Cardiac muscle cell (in vitro differentiated cells and primary cell): Measurements from ENCODE around the gene ACHE. TPM values are rescaled to one million over a fixed set of nuclear protein-coding genes. Genes with fewer than 3 reads are reported as not detected.

Experiments used
- DNase-seq, 2 donors: peaks; one replicate each; pipeline versions ENCODE4 v3.0.0 to v3.0.0-alpha.2; 2010 to 2017; ENCODE audit warnings: low read depth in 1 of 2, low spot score in 1 of 2
- H3K27ac ChIP-seq: fragments of 200-600 bp; sonication (generic); 2 replicates; pipeline ENCODE4 v1.5.1; 2016
- H3K27me3 ChIP-seq: fragments of 200-600 bp; sonication (generic); 2 replicates; pipeline ENCODE4 v1.6.0; 2016; ENCODE audit warnings: control low read depth
- H3K36me3 ChIP-seq: fragments of 200-600 bp; sonication (generic); 2 replicates; pipeline ENCODE4 v1.5.1; 2016; ENCODE audit warnings: control low read depth
- H3K4me1 ChIP-seq: fragments of 200-600 bp; sonication (generic); 2 replicates; pipeline ENCODE4 v1.8.1; 2017; ENCODE audit warnings: low read depth, mild to moderate bottlenecking, mixed run types
- H3K4me3 ChIP-seq: fragments of 200-600 bp; sonication (generic); 2 replicates; pipeline ENCODE4 v1.5.1; 2016; ENCODE audit warnings: mild to moderate bottlenecking
- H3K9me3 ChIP-seq: fragments of 200-600 bp; sonication (generic); 2 replicates; pipeline ENCODE4 v1.5.1; 2017; ENCODE audit warnings: low read depth, mild to moderate bottlenecking, control low read depth
- polyA plus RNA-seq: library from polyadenylated mRNA; unstranded; fragments of >200 nt; fragmentation: Nextera tagmentation; extraction: Ambion mirVana; gene quantifications from 2 replicates; pipeline ENCODE4 v1.2.1, GENCODE V29; 2016
- total RNA-seq: library from RNA; depleted of rRNA; stranded (reverse); fragments of >200 nt; gene quantifications from 2 replicates; pipeline ENCODE4 v1.2.3, GENCODE V29; 2016
- TF ChIP-seq, protein P1 (sequence below): IDR thresholded peaks from 2 replicates; pipeline ENCODE4 v1.5.1; 2012; ENCODE audit warnings: low read depth, mild to moderate bottlenecking, low read length

Gene ACHE
- total and polyA plus RNA-seq, 2 experiments from 2014 or later, result 25.6 to 42.7 TPM

DNA sequence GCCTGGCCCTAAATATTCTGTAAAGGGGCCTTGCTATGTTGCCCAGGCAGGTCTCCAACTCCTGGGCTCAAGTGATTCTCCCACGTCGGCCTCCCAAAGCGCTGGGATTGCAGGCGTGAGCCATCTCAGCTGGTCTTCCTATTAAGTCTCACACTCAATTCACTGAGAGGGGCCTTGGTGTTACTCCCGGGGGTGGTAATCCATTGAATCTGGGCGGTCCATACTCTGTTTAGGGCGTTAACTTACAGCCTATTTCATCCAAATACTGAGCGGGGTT, 21.4 kb downstream of the ACHE start:
- DNase-seq, result no peak
- TF ChIP-seq, protein P1, sequence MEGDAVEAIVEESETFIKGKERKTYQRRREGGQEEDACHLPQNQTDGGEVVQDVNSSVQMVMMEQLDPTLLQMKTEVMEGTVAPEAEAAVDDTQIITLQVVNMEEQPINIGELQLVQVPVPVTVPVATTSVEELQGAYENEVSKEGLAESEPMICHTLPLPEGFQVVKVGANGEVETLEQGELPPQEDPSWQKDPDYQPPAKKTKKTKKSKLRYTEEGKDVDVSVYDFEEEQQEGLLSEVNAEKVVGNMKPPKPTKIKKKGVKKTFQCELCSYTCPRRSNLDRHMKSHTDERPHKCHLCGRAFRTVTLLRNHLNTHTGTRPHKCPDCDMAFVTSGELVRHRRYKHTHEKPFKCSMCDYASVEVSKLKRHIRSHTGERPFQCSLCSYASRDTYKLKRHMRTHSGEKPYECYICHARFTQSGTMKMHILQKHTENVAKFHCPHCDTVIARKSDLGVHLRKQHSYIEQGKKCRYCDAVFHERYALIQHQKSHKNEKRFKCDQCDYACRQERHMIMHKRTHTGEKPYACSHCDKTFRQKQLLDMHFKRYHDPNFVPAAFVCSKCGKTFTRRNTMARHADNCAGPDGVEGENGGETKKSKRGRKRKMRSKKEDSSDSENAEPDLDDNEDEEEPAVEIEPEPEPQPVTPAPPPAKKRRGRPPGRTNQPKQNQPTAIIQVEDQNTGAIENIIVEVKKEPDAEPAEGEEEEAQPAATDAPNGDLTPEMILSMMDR, result no peak

GRCh38 chr7:100873599-100874299, 21.9 kb downstream of the ACHE start:
- no peaks in the 10 kb centered on the region for H3K9me3 ChIP-seq
- peak overlapping the region; percentile 66 for H3K4me3 ChIP-seq
- H3K36me3 ChIP-seq, result peaks cover 18% of the 10 kb centered on the region

More for the DNA sequence above, 21.4 kb downstream of the ACHE start:
- peaks cover 21% of the 10 kb centered on the region for H3K36me3 ChIP-seq
- peak overlapping the region; percentile 91 for H3K27ac ChIP-seq
- H3K27me3 ChIP-seq, result no peaks in the 10 kb centered on the region
- H3K9me3 ChIP-seq, result no peaks in the 10 kb centered on the region
- peaks cover 5% of the 10 kb centered on the region for H3K4me1 ChIP-seq
- peak overlapping the region; percentile 66 for H3K4me3 ChIP-seq

DNA sequence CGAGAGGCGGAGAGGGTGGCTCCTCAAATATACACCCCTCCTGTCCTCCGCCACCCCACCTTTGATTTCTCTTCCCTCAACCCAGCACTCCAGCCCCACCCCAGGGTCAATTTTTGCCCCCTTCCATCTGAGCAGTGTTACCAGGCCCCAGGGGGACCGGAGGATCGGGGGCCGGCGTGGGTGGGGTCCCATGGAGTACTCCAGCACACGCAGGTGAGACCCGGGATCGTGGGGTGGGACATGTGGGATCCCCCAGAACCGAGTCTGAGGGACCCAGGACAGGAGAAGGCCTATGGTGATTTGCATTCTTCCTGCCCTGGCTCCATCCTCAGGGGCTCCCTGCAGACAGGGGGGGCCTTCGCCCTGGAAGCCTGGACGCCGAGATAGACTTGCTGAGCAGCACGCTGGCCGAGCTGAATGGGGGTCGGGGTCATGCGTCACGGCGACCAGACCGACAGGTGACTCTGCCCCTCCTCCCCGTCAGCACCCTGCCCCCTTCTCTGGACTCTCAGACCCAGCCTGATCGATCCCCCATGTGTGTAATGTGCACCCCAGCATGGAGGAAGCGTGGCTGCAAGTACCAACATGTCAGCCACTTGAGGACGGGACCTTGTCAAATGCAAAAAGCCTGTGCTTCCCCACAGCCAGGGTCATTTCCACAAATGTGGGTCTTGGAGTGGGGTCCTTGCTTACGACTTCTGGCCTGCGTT, 27.8 kb downstream of the ACHE start:
- Histone ChIP-seq H3K4me1 (peaks cover 7% of the 10 kb centered on the region), H3K27ac (peak overlapping the region; percentile 77), H3K4me3 (peak overlapping the region; percentile 80), H3K36me3 (peaks cover 8% of the 10 kb centered on the region), H3K9me3 (no peaks in the 10 kb centered on the region), H3K27me3 (no peaks in the 10 kb centered on the region)
- no peak for DNase-seq
- TF ChIP-seq, protein P1, result no peak

More at GRCh38 chr7:100873599-100874299, 21.9 kb downstream of the ACHE start:
- Histone ChIP-seq H3K4me1 (peaks cover 5% of the 10 kb centered on the region), H3K27me3 (no peaks in the 10 kb centered on the region), H3K27ac (peak overlapping the region; percentile 91)
- TF ChIP-seq, protein P1, result no peak
- DNase-seq, result no peak

- peaks cover 4% of the 10 kb centered on the region for H3K36me3 ChIP-seq
- peak; percentile 78 to 95 for DNase-seq
- peaks cover 7% of the 10 kb centered on the region for H3K4me1 ChIP-seq
- H3K9me3 ChIP-seq, result no peaks in the 10 kb centered on the region
- H3K27me3 ChIP-seq, result no peaks in the 10 kb centered on the region
- TF ChIP-seq, protein P1, result no peak
- peak within 1 kb of the TSS; percentile 80 for H3K4me3 ChIP-seq
- peak within 1 kb of the TSS; percentile 77 for H3K27ac ChIP-seq
These were observed 28.5 kb downstream of the ACHE start, which contains the start of gene TRIP6 for GRCh38 chr7:100867040-100867775. TRIP6 (plus strand) TSS chr7:100867387; CDS start chr7:100867498, 111 bp downstream.

GRCh38 chr7:100866729-100867039, 29.0 kb downstream of the ACHE start:
- Histone ChIP-seq H3K9me3 (no peaks in the 10 kb centered on the region), H3K27ac (peak overlapping the region; percentile 77), H3K36me3 (peaks cover 3% of the 10 kb centered on the region), H3K4me1 (peaks cover 7% of the 10 kb centered on the region), H3K4me3 (peak overlapping the region; percentile 80), H3K27me3 (no peaks in the 10 kb centered on the region)
- TF ChIP-seq, protein P1, result no peak
- no peak for DNase-seq
